BLaER1 (cell line): ENCODE data around the gene HIVEP2.

Source experiments
- H3K27ac ChIP-seq: shearing (Covaris generic); formaldehyde crosslinking; 2 replicates; pipeline ENCODE4 v1.8.1; 2022
- H3K27me3 ChIP-seq: shearing (Covaris generic); formaldehyde crosslinking; 2 replicates; pipeline ENCODE4 v1.8.1; 2022
- H3K36me3 ChIP-seq: shearing (Covaris generic); formaldehyde crosslinking; 2 replicates; pipeline ENCODE4 v1.8.1; 2022
- H3K4me1 ChIP-seq: shearing (Covaris generic); formaldehyde crosslinking; 2 replicates; pipeline ENCODE4 v1.8.1; 2022
- H3K4me2 ChIP-seq: shearing (Covaris generic); formaldehyde crosslinking; 2 replicates; pipeline ENCODE4 v1.8.1; 2022
- H3K4me3 ChIP-seq: shearing (Covaris generic); formaldehyde crosslinking; 2 replicates; pipeline ENCODE4 v1.8.1; 2022
- H3K9ac ChIP-seq: shearing (Covaris generic); formaldehyde crosslinking; 2 replicates; pipeline ENCODE4 v1.8.1; 2022
- H3K9me3 ChIP-seq: shearing (Covaris generic); formaldehyde crosslinking; 2 replicates; pipeline ENCODE4 v1.8.1; 2022
- H4K20me1 ChIP-seq: shearing (Covaris generic); formaldehyde crosslinking; 2 replicates; pipeline ENCODE4 v1.8.1; 2022
- Cebpa-rat ChIP-seq: shearing (Covaris generic); IDR thresholded peaks from 2 replicates; pipeline ENCODE4 v1.8.1; 2022

Gene HIVEP2

GRCh38 chr6:142790257-142790656, 154.7 kb downstream of the HIVEP2 start:
- TF ChIP-seq Cebpa-rat: no peak
- H3K4me2 ChIP-seq: no peak overlapping the region
- peaks cover 16% of the 10 kb centered on the region; the same call in 1 of the 2 replicates for H3K36me3 ChIP-seq
- no peaks in the 10 kb centered on the region for H3K4me1 ChIP-seq
- no peak overlapping the region for H3K27ac ChIP-seq
- H3K4me3 ChIP-seq: no peak overlapping the region
- no peaks in the 10 kb centered on the region for H3K9me3 ChIP-seq
- H3K27me3 ChIP-seq: no peaks in the 10 kb centered on the region
- H4K20me1 ChIP-seq: peaks cover 80% of the 10 kb centered on the region
- H3K9ac ChIP-seq: no peak overlapping the region

DNA sequence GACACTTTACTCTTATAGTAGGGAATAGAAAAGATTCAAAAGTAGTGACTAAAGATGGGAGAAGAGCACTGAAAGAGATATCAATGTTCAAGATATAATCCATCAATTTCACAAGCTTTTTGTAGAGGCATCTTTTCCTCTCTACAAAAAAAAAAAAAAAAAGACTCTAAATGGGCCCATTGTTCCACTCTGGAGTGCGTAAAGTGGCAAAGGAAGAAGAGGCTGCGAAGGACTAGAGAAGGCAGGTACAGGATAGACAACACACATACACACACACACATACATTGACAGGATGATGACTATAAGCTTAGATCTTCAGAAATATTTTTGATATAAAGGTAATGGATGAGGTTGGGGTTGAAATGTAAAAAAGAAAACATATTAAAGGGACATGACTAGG, 157.6 kb downstream of the HIVEP2 start:
- Histone ChIP-seq H3K36me3 (peaks cover 16% of the 10 kb centered on the region; the same call in 1 of the 2 replicates), H3K4me2 (no peak overlapping the region), H3K27ac (no peak overlapping the region), H4K20me1 (peaks cover 74% of the 10 kb centered on the region), H3K9me3 (no peaks in the 10 kb centered on the region), H3K27me3 (no peaks in the 10 kb centered on the region), H3K9ac (no peak overlapping the region), H3K4me1 (no peaks in the 10 kb centered on the region), H3K4me3 (no peak overlapping the region)
- TF ChIP-seq Cebpa-rat: no peak

DNA sequence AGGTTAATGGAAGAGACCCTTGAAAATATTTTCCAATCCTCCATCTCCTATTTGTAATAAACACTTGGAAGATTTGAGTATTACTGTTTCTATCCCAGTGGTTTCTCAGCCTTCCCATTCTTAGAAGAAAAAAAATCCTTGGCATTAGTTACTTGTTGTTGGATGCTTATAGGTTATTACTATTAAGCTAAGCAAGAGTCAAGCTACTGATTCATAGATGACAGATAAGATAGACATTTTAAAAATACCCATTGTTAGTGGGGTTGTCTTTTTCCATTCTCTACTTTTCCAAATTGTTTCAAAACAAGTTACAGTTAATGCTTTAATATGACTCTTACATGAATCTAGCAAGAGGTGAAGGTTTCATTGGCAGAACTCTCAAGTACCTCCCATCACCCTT, 158.5 kb downstream of the HIVEP2 start:
- no peak for TF ChIP-seq Cebpa-rat
- no peak overlapping the region for H3K4me2 ChIP-seq

DNA sequence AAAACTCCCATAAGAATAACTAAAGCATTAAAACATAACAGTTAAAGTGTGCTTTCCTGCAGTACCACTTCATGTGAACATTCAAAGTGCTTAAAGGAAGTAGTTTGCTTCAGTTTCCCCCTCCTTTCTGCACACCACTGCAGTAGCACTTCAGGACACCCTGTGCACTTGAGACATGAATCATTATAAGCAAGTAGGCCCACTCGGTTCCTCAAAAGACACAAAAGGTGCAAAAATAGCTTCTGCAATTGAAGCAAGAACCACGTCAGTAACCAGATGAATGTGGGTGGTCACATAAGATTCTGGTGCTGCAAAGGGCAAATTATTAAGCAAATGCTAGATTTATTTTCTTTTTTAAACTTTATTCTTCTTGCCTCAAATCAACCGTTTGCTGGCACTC, 160.6 kb downstream of the HIVEP2 start:
- no peaks in the 10 kb centered on the region for H3K27me3 ChIP-seq
- peaks cover 61% of the 10 kb centered on the region for H4K20me1 ChIP-seq
- H3K9ac ChIP-seq: no peak overlapping the region
- H3K4me2 ChIP-seq: no peak overlapping the region
- H3K4me1 ChIP-seq: no peaks in the 10 kb centered on the region
- no peak overlapping the region for H3K4me3 ChIP-seq
- TF ChIP-seq Cebpa-rat: no peak
- no peak overlapping the region for H3K27ac ChIP-seq
- H3K9me3 ChIP-seq: no peaks in the 10 kb centered on the region
- peaks cover 29% of the 10 kb centered on the region for H3K36me3 ChIP-seq

More for the DNA sequence above, 158.5 kb downstream of the HIVEP2 start:
- no peaks in the 10 kb centered on the region for H3K4me1 ChIP-seq
- H3K36me3 ChIP-seq: peaks cover 19% of the 10 kb centered on the region
- H4K20me1 ChIP-seq: peaks cover 73% of the 10 kb centered on the region
- no peak overlapping the region for H3K4me3 ChIP-seq
- no peak overlapping the region for H3K9ac ChIP-seq
- H3K27ac ChIP-seq: no peak overlapping the region
- no peaks in the 10 kb centered on the region for H3K27me3 ChIP-seq
- H3K9me3 ChIP-seq: no peaks in the 10 kb centered on the region

DNA sequence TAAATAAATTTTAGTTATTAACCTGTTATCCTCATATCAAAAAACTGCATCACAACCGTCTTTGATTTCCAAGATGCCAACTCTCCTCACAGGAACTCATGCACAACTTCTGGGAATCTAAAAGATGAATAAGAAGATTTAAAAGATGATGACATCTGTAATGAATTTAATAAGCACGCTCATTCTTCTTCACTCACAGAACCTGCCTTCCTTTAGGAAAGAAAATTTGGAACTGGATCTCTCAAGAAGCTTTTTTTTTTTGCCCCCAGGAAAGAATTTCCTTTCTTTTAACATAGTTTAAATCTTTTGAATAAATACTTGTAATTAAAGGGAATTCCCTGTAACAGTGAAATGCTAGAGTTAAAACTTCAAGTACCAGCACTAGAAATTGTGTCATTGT, 161.5 kb downstream of the HIVEP2 start:
- Histone ChIP-seq H3K27ac (no peak overlapping the region), H3K27me3 (no peaks in the 10 kb centered on the region), H4K20me1 (peaks cover 57% of the 10 kb centered on the region), H3K9me3 (no peaks in the 10 kb centered on the region), H3K36me3 (peaks cover 34% of the 10 kb centered on the region), H3K4me3 (no peak overlapping the region), H3K9ac (no peak overlapping the region), H3K4me1 (no peaks in the 10 kb centered on the region), H3K4me2 (no peak overlapping the region)
- TF ChIP-seq Cebpa-rat: no peak

DNA sequence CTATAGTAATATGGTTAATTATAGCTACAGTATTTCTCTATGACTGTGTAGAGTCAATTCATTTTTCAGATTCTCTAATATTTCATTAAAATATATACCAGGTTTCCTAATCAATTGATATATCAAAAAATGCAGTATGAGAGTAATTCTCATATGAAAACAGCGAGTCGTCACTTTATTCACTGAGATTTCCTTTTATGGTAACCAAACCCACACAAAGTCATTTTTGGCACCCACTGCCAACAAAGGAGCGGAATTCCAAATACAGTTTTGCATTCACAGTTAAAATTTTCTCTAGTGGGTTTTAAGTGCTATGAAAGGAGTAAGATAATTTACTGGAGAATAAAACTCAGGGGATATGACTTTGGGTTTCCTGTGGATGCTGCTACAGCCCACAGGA, 163.8 kb downstream of the HIVEP2 start:
- H4K20me1 ChIP-seq: peaks cover 33% of the 10 kb centered on the region; the same call in 1 of the 2 replicates
- peaks cover 41% of the 10 kb centered on the region for H3K36me3 ChIP-seq
- H3K27ac ChIP-seq: no peak overlapping the region
- H3K4me3 ChIP-seq: no peak overlapping the region
- no peak overlapping the region for H3K9ac ChIP-seq
- TF ChIP-seq Cebpa-rat: no peak
- no peaks in the 10 kb centered on the region for H3K4me1 ChIP-seq
- H3K9me3 ChIP-seq: no peaks in the 10 kb centered on the region
- H3K27me3 ChIP-seq: no peaks in the 10 kb centered on the region
- H3K4me2 ChIP-seq: no peak overlapping the region

- Histone ChIP-seq H3K9me3 (no peaks in the 10 kb centered on the region), H3K4me1 (0 out of 2 replicates have a peak, but pooled peaks cover 6% of the 10 kb centered on the region), H3K9ac (no peak overlapping the region), H3K36me3 (peaks cover 71% of the 10 kb centered on the region), H3K27ac (no peak overlapping the region), H3K4me3 (no peak overlapping the region), H3K4me2 (no peak overlapping the region), H3K27me3 (no peaks in the 10 kb centered on the region), H4K20me1 (peaks cover 10% of the 10 kb centered on the region; the same call in 1 of the 2 replicates)
- TF ChIP-seq Cebpa-rat: no peak
Measured at GRCh38 chr6:142773859-142774648, 170.9 kb downstream of the HIVEP2 start.

GRCh38 chr6:142773324-142773723, 171.7 kb downstream of the HIVEP2 start:
- Histone ChIP-seq H4K20me1 (peaks cover 12% of the 10 kb centered on the region; the same call in 1 of the 2 replicates), H3K27ac (no peak overlapping the region), H3K9me3 (no peaks in the 10 kb centered on the region), H3K27me3 (no peaks in the 10 kb centered on the region), H3K4me3 (no peak overlapping the region), H3K36me3 (peaks cover 74% of the 10 kb centered on the region), H3K9ac (no peak overlapping the region), H3K4me2 (no peak overlapping the region), H3K4me1 (0 out of 2 replicates have a peak, but pooled peaks cover 6% of the 10 kb centered on the region)
- no peak for TF ChIP-seq Cebpa-rat

GRCh38 chr6:142771162-142771561, 173.8 kb downstream of the HIVEP2 start:
- no peak for TF ChIP-seq Cebpa-rat
- H3K27ac ChIP-seq: no peak overlapping the region
- no peaks in the 10 kb centered on the region for H3K27me3 ChIP-seq
- H3K4me1 ChIP-seq: 0 out of 2 replicates have a peak, but pooled peaks cover 6% of the 10 kb centered on the region
- H3K9me3 ChIP-seq: no peaks in the 10 kb centered on the region
- peaks cover 79% of the 10 kb centered on the region for H3K36me3 ChIP-seq
- H3K4me2 ChIP-seq: no peak overlapping the region
- no peak overlapping the region for H3K4me3 ChIP-seq
- no peak overlapping the region for H3K9ac ChIP-seq
- H4K20me1 ChIP-seq: peaks cover 12% of the 10 kb centered on the region; the same call in 1 of the 2 replicates

GRCh38 chr6:142765306-142765705, 179.7 kb downstream of the HIVEP2 start:
- TF ChIP-seq Cebpa-rat: no peak
- no peak overlapping the region for H3K27ac ChIP-seq
- no peak overlapping the region for H3K4me3 ChIP-seq
- H4K20me1 ChIP-seq: peaks cover 13% of the 10 kb centered on the region
- no peaks in the 10 kb centered on the region for H3K9me3 ChIP-seq
- peaks cover 6% of the 10 kb centered on the region; the same call in 1 of the 2 replicates for H3K4me1 ChIP-seq
- peaks cover 78% of the 10 kb centered on the region for H3K36me3 ChIP-seq
- H3K9ac ChIP-seq: no peak overlapping the region
- no peaks in the 10 kb centered on the region for H3K27me3 ChIP-seq
- no peak overlapping the region for H3K4me2 ChIP-seq
